ENCODE results near the gene NUF2. TPM values are rescaled to one million over a fixed set of nuclear protein-coding genes. Genes with fewer than 3 reads are reported as not detected.
A peak's percentile ranks its signal among the peaks of the same experiment; 100 is the strongest.

NUF2 gene
- total and polyA plus RNA-seq, 2 of the 4 experiments (the other 2 are of a cell fraction) = 13.0 to 18.5 TPM

- TF ChIP-seq USF2 (IDR thresholded peaks at IDR 0.05; ENCODE audit: low read depth, low read length) (no peak), CEBPB (IDR thresholded peaks at IDR 0.05; ENCODE audit: low read depth, low read length) (no peak)
Observed at GRCh38 chr1:163308811-163309210, 12.9 kb upstream of the NUF2 start (continued).

DNA sequence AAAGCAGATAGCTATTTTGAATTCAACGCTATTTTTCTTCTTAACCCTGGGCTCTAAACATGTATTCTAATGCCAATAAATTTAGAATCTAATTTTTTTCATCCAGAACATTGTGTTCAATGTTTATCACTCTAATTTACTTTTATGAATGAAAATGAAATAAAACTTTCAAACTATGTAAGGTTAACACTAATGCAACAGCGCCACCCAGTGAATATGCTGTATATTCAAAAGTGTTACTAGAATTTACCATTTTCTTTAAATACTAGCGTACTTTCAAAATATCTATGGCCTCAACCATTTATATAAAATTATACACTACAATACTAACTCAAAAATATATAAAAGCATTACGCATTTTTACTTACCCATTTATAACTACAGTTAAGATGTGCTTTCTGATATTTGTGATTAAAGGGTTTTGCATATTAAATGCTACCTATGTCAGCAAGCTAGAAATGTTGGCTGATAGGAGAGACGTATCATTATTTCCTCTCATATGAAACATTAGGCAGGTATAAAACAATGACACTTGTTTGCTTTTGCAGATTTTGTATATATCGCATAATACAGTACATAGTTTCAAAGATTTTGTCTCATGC lies 5.9 kb upstream of the NUF2 start:
- ChIA-PET POLR2A (ENCODE audit: unreplicated experiment) (no interaction called here), CTCF (interaction anchor here (0.6 to 3.8 kb wide), 15 partner anchors 10 to 469 kb away, joined by 3 to 44 read pairs (median 4); partner anchors contain the start of gene RGS4)
- DNase-seq (peak; percentile 68), ATAC-seq (ENCODE audit: low read depth) (peak; percentile 57)
- Histone ChIP-seq H2AFZ (replicated peaks; ENCODE audit: low read length, poor library complexity) (no peak overlapping the region), H2BK20ac (ENCODE audit: low read depth, low read length) (no peak overlapping the region), H3K9me3 (ENCODE audit: control insufficient read depth, insufficient read depth, low read length) (no peaks in the 10 kb centered on the region), H4K20me1 (ENCODE audit: insufficient read depth, low read length) (no peaks in the 10 kb centered on the region), H3K27me3 (ENCODE audit: control insufficient read depth, insufficient read depth, low read length) (no peaks in the 10 kb centered on the region), H3K9me1 (ENCODE audit: insufficient read depth, low read length) (no peaks in the 10 kb centered on the region), H2BK15ac (ENCODE audit: low read depth, low read length) (no peak overlapping the region), H2AK5ac (ENCODE audit: low read depth, low read length) (no peak overlapping the region), H4K5ac (ENCODE audit: low read depth, low read length) (no peak overlapping the region), H3K4me3 (ENCODE audit: insufficient read depth, low read depth, low read length) (no peak overlapping the region), H4K8ac (ENCODE audit: low read depth in 2 of 2, low read length in 2 of 2) (no peak overlapping the region), H2AK9ac (replicated peaks; ENCODE audit: low read depth, low read length, poor library complexity) (no peak overlapping the region), H2BK5ac (ENCODE audit: low read depth, low read length, poor library complexity, severe bottlenecking) (no peak overlapping the region), H3K36me3 (ENCODE audit: control insufficient read depth, insufficient read depth, low read length) (peaks cover 3% of the 10 kb centered on the region; the same call in 1 of the 2 replicates), H3K56ac (ENCODE audit: extremely low read depth, insufficient read depth, low read length) (no peak overlapping the region), H3K23ac (ENCODE audit: low read depth, low read length) (no peak overlapping the region), H3K9ac (ENCODE audit: low read depth, low read length) (no peak overlapping the region), H3K4me1 (ENCODE audit: control insufficient read depth, insufficient read depth, low read length) (peaks cover 2% of the 10 kb centered on the region; the same call in 1 of the 2 replicates), H3K4ac (ENCODE audit: low read depth, low read length) (no peak overlapping the region), H3K79me1 (ENCODE audit: low read depth in 1 of 2, low read length in 2 of 2) (peaks cover 3 to 7% of the 10 kb centered on the region in 2 experiments), H3K14ac (replicated peaks; ENCODE audit: low read depth, low read length) (no peak overlapping the region), H4K91ac (ENCODE audit: insufficient read depth, low read depth, low read length) (no peak overlapping the region), H3K18ac (ENCODE audit: low read depth, low read length) (no peak overlapping the region), H3K27ac (ENCODE audit: insufficient read depth, low read length) (no peak overlapping the region), H2BK120ac (ENCODE audit: low read depth, low read length) (no peak overlapping the region), H3K4me2 (ENCODE audit: low read depth, low read length) (no peak overlapping the region)
- no TSS peak for BruUV-seq (replicated peaks)
- 100% methylated on average over 2 of the region's 6 CpGs; no CpG with 5 or more reads in 1 of the 2 experiments for WGBS, 2 experiments (ENCODE audit: extremely low coverage in 2 of 2, insufficient read length in 1 of 2)
- intact Hi-C loops (cut with micrococcal nuclease) (loop anchor here (1.0 to 2.0 kb wide), 4 partner anchors 141 to 468 kb away; no protein-coding TSS in a partner anchor), in situ Hi-C loops (cut with MboI; ENCODE audit: low sequenced_read_pairs) (loop anchor here (5.0 kb wide), 1 partner anchor 244 kb away; no protein-coding TSS in a partner anchor), dilution Hi-C loops (cut with HindIII; ENCODE audit: low sequenced_read_pairs, unreplicated experiment) (loop anchor here (25.0 kb wide), 1 partner anchor 454 kb away; the partner anchor contains the start of gene CCDC190)
- TF ChIP-seq BHLHE40 (IDR thresholded peaks at IDR 0.05; ENCODE audit: low read depth, low read length) (no peak), USF2 (IDR thresholded peaks at IDR 0.05; ENCODE audit: low read depth, low read length) (no peak), MAFK (IDR thresholded peaks at IDR 0.05; ENCODE audit: low read depth, low read length) (no peak), ELK1 (IDR thresholded peaks at IDR 0.05; ENCODE audit: borderline replicate concordance, low read depth, low read length) (no peak), RAD21 (IDR thresholded peaks at IDR 0.05; ENCODE audit: low read length) (peak; percentile 84), CTCF (conservative IDR thresholded peaks at IDR 0.05; ENCODE audit: low read depth, low read length) (peak; percentile 82), MXI1 (IDR thresholded peaks at IDR 0.05; ENCODE audit: borderline replicate concordance, low read depth, low read length) (no peak), NFE2L2 (IDR thresholded peaks at IDR 0.05; ENCODE audit: low read depth, low read length) (no peak), MAZ (IDR thresholded peaks at IDR 0.05; ENCODE audit: borderline replicate concordance, low read depth, low read length) (no peak)
